H9 (cell line): ENCODE measurements around the gene ABHD8. TPM values are rescaled to one million over a fixed set of nuclear protein-coding genes. Genes with fewer than 3 reads are reported as not detected.

Source experiments
- DNase-seq: peaks from one replicate; pipeline ENCODE4 v3.0.0-alpha.2; 2017
- H2AFZ ChIP-seq: one replicate; pipeline ENCODE4 v1.6.1; 2013; ENCODE audit warnings: mild to moderate bottlenecking, low read length, control low read depth, moderate library complexity
- H2AK5ac ChIP-seq: 2 replicates; pipeline ENCODE4 v1.6.1; 2013; ENCODE audit warnings: low read length, control low read depth, mixed read lengths; ENCODE audit not compliant: insufficient read length
- H2BK120ac ChIP-seq: one replicate; pipeline ENCODE4 v1.6.1; 2013; ENCODE audit warnings: low read depth, mild to moderate bottlenecking, low read length, control low read depth, inconsistent platforms; ENCODE audit not compliant: poor library complexity, severe bottlenecking
- H2BK12ac ChIP-seq: 2 replicates; pipeline ENCODE4 v1.6.1; 2013; ENCODE audit warnings: low read length, control low read depth, mixed read lengths, low read depth; ENCODE audit not compliant: insufficient read length
- H2BK15ac ChIP-seq: 2 replicates; pipeline ENCODE4 v1.6.1; 2013; ENCODE audit warnings: low read depth, low read length, control low read depth
- H2BK20ac ChIP-seq: one replicate; pipeline ENCODE4 v1.6.1; 2013; ENCODE audit warnings: low read depth, mild to moderate bottlenecking, low read length, control low read depth, inconsistent platforms; ENCODE audit not compliant: poor library complexity, severe bottlenecking
- H2BK5ac ChIP-seq: 2 replicates; pipeline ENCODE4 v1.6.1; 2013; ENCODE audit warnings: low read length, control low read depth, mixed read lengths; ENCODE audit not compliant: insufficient read length
- H3K14ac ChIP-seq: 2 replicates; pipeline ENCODE4 v1.6.1; 2013; ENCODE audit warnings: low read length, control low read depth; ENCODE audit not compliant: insufficient read depth
- H3K18ac ChIP-seq: 2 replicates; pipeline ENCODE4 v1.6.1; 2013; ENCODE audit warnings: low read depth, mild to moderate bottlenecking, mixed read lengths, low read length, control low read depth; ENCODE audit not compliant: insufficient read length
- H3K23ac ChIP-seq: 2 replicates; pipeline ENCODE4 v1.6.1; 2013; ENCODE audit warnings: low read length, control low read depth, mixed read lengths, low read depth; ENCODE audit not compliant: insufficient read length
- H3K23me2 ChIP-seq: 2 replicates; pipeline ENCODE4 v1.6.1; 2013; ENCODE audit warnings: low read depth, mild to moderate bottlenecking, mixed read lengths, low read length, control low read depth; ENCODE audit not compliant: insufficient read length, poor library complexity, severe bottlenecking
- H3K27ac ChIP-seq: 2 replicates; pipeline ENCODE4 v1.5.1; 2013; ENCODE audit warnings: low read length, control low read depth, mixed read lengths, low read depth; ENCODE audit not compliant: insufficient read length
- H3K27me3 ChIP-seq: 2 replicates; pipeline ENCODE4 v1.6.1; 2013; ENCODE audit warnings: low read length, control low read depth, inconsistent platforms; ENCODE audit not compliant: insufficient read depth
- H3K4ac ChIP-seq: 2 replicates; pipeline ENCODE4 v1.6.1; 2013; ENCODE audit warnings: low read depth, mild to moderate bottlenecking, control low read depth, inconsistent platforms, low read length, moderate library complexity
- H3K4me1 ChIP-seq: 2 replicates; pipeline ENCODE4 v1.6.1; 2013; ENCODE audit warnings: low read length, control low read depth, inconsistent platforms; ENCODE audit not compliant: insufficient read depth
- H3K4me2 ChIP-seq: 2 replicates; pipeline ENCODE4 v1.6.1; 2013; ENCODE audit warnings: low read length, control low read depth, mixed read lengths; ENCODE audit not compliant: insufficient read length, insufficient read depth
- H3K56ac ChIP-seq: 2 replicates; pipeline ENCODE4 v1.6.1; 2013; ENCODE audit warnings: low read depth, mild to moderate bottlenecking, mixed read lengths, low read length, control low read depth; ENCODE audit not compliant: insufficient read length
- H3K79me1 ChIP-seq: 2 replicates; pipeline ENCODE4 v1.6.1; 2013; ENCODE audit warnings: low read depth, mild to moderate bottlenecking, moderate library complexity, low read length, control low read depth, inconsistent platforms; ENCODE audit not compliant: insufficient read depth, poor library complexity, severe bottlenecking
- H3K79me2 ChIP-seq: 2 replicates; pipeline ENCODE4 v1.6.1; 2013; ENCODE audit warnings: low read length, control low read depth, inconsistent platforms; ENCODE audit not compliant: insufficient read depth
- H3K9ac ChIP-seq: 2 replicates; pipeline ENCODE4 v1.6.1; 2013; ENCODE audit warnings: low read length, control low read depth, mixed read lengths; ENCODE audit not compliant: insufficient read length; ENCODE audit errors: extremely low read depth
- H3K9me3 ChIP-seq: one replicate; pipeline ENCODE4 v1.6.1; 2013; ENCODE audit warnings: low read depth, low read length, inconsistent platforms; ENCODE audit not compliant: control insufficient read depth
- H3T11ph ChIP-seq: one replicate; pipeline ENCODE4 v1.6.1; 2013; ENCODE audit warnings: mild to moderate bottlenecking, low read length, control low read depth, inconsistent platforms
- H4K20me1 ChIP-seq: one replicate; pipeline ENCODE4 v1.6.1; 2013; ENCODE audit not compliant: control insufficient read depth, insufficient read length, insufficient read depth
- H4K5ac ChIP-seq: 2 replicates; pipeline ENCODE4 v1.6.1; 2013; ENCODE audit warnings: low read depth, mild to moderate bottlenecking, mixed read lengths, low read length, control low read depth; ENCODE audit not compliant: insufficient read length
- H4K8ac ChIP-seq: replicated peaks from 2 replicates; pipeline ENCODE4 v1.6.1; 2013; ENCODE audit warnings: low read length, control low read depth, mixed read lengths, low read depth; ENCODE audit not compliant: insufficient read length
- H4K91ac ChIP-seq: 2 replicates; pipeline ENCODE4 v1.6.1; 2013; ENCODE audit warnings: low read depth, mild to moderate bottlenecking, moderate library complexity, mixed read lengths, low read length, control low read depth; ENCODE audit not compliant: insufficient read length
- H3K27ac Mint-ChIP-seq, 3 experiments: 2 replicates in 2 of 3; 3 replicates in 1 of 3; pipeline ENCODE4 v1.8.0; 2020 to 2021; ENCODE audit warnings: mixed read lengths in 3 of 3, mild to moderate bottlenecking in 1 of 3, moderate library complexity in 1 of 3
- H3K27me3 Mint-ChIP-seq: 2 replicates; pipeline ENCODE4 v1.8.0; 2021; ENCODE audit warnings: low read depth, mild to moderate bottlenecking, moderate library complexity, mixed read lengths
- H3K36me3 Mint-ChIP-seq, 3 experiments: 2 replicates in 2 of 3; 3 replicates in 1 of 3; pipeline ENCODE4 v1.8.0; 2020 to 2021; ENCODE audit warnings: low read depth in 3 of 3, mixed read lengths in 3 of 3; ENCODE audit not compliant: insufficient read depth in 1 of 3
- H3K4me1 Mint-ChIP-seq, 2 experiments: 2 replicates each; pipeline ENCODE4 v1.8.0; 2020; ENCODE audit warnings: mixed read lengths in 2 of 2
- H3K4me3 Mint-ChIP-seq, 2 experiments: 2 replicates in 1 of 2; 3 replicates in 1 of 2; pipeline ENCODE4 v1.8.0; 2020 to 2021; ENCODE audit warnings: mild to moderate bottlenecking in 2 of 2, mixed read lengths in 2 of 2, moderate library complexity in 1 of 2
- H3K9me3 Mint-ChIP-seq, 2 experiments: 2 replicates in 1 of 2; 3 replicates in 1 of 2; pipeline ENCODE4 v1.8.0; 2020; ENCODE audit warnings: mild to moderate bottlenecking in 2 of 2, mixed read lengths in 2 of 2, moderate library complexity in 1 of 2
- WGBS: extraction: QIAGEN DNeasy Blood & Tissue Kit; methylation state at CpG from one replicate; pipeline ENCODE4 v1.1.7; 2013; ENCODE audit warnings: missing lambda C conversion rate, low lambda C conversion rate, mixed read lengths; ENCODE audit not compliant: insufficient read length; ENCODE audit errors: extremely low coverage; 5-methylcytosine and 5-hydroxymethylcytosine counted together
- total RNA-seq: library from RNA; stranded (reverse); gene quantifications from 2 replicates; pipeline ENCODE4 v1.2.1, GENCODE V29; 2021
- TF ChIP-seq, protein P1 (sequence below): fragments of 200-600 bp; sonication (generic); conservative IDR thresholded peaks from 3 replicates; pipeline ENCODE4 v1.8.0; 2021; ENCODE audit warnings: antibody characterized with exemption, mild to moderate bottlenecking

Gene ABHD8
- total RNA-seq, 1 experiment from 2014 or later = 11.7 TPM

DNA sequence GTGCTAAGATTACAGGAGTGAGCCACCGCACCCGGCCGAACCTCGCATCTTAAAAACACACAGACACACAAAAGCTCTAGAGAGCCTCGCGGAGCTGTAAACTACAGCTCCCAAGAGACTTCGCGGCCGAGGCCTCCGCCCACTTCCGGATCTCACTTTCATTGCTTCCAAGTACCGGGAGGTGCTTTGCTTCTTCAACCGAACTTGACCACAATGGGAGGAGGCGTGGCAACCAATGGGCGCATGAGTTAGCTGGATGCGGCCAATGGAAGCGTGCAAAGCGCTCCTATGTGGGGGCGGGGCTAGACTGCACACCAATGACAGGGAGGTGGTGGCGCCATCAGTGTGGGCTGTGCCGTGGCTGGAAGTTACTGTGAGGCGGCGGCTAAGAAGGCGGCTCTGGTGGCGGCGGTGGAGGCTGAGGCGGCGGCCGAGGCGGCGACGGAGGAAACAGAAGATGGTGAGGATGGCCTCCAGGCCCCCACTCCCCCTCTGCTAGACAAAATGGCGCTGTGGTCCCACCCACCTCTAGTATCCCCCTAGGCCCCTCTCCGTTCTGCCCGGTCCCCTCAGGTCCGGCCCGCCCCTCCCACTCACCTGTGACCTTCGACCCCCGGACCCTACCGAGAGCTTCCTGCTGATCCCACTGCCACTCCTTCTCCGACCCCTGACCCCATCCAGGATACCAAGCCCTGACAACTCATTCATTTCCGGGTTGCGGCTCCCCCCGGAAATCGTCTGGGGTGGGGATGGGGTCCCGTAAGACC is 6.2 kb upstream of the ABHD8 start, which contains the start of gene DDA1:
DDA1 (plus strand) TSS at position 366 of the 767 bp plus-strand sequence; CDS start at position 458, 92 bp downstream.
- Mint-ChIP-seq H3K4me3 (peak within 1 kb of the TSS; percentile 94 to 95), H3K9me3 (no peaks in the 10 kb centered on the region), H3K27ac (peak within 1 kb of the TSS; percentile 88 to 98 (median 95); a peak in 6 of 7 replicates), H3K36me3 (peaks cover 9 to 18% (median 17%) of the 10 kb centered on the region in 3 experiments; a peak in 6 of 7 replicates), H3K4me1 (peaks cover 22 to 31% of the 10 kb centered on the region in 2 experiments), H3K27me3 (no peaks in the 10 kb centered on the region; the same call in 1 of the 2 replicates)
- Histone ChIP-seq H2AFZ (no peak within 1 kb of the TSS), H2BK120ac (no peak within 1 kb of the TSS), H3K4me1 (no peaks in the 10 kb centered on the region; the same call in 1 of the 2 replicates), H2BK15ac (no peak within 1 kb of the TSS), H3K18ac (no peak within 1 kb of the TSS), H2BK20ac (no peak within 1 kb of the TSS), H3K9ac (peak within 1 kb of the TSS; percentile 32), H3K4ac (no peak within 1 kb of the TSS), H3K23ac (no peak within 1 kb of the TSS), H2BK12ac (no peak within 1 kb of the TSS), H4K5ac (no peak within 1 kb of the TSS), H3K4me2 (peak within 1 kb of the TSS; percentile 73), H3K14ac (no peak within 1 kb of the TSS), H4K8ac (no peak within 1 kb of the TSS), H3K79me1 (peaks cover 6% of the 10 kb centered on the region), H3K27me3 (no peaks in the 10 kb centered on the region), H3T11ph (no peak within 1 kb of the TSS), H4K20me1 (no peaks in the 10 kb centered on the region), H3K79me2 (peaks cover 7% of the 10 kb centered on the region; the same call in 1 of the 2 replicates), H4K91ac (no peak within 1 kb of the TSS), H3K23me2 (peaks cover 11% of the 10 kb centered on the region), H2AK5ac (no peak within 1 kb of the TSS), H3K27ac (no peak within 1 kb of the TSS), H3K56ac (no peak within 1 kb of the TSS), H3K9me3 (no peaks in the 10 kb centered on the region), H2BK5ac (no peak within 1 kb of the TSS)
- no CpG with 5 or more reads among the region's 46 CpGs for WGBS
- TF ChIP-seq, protein P1, sequence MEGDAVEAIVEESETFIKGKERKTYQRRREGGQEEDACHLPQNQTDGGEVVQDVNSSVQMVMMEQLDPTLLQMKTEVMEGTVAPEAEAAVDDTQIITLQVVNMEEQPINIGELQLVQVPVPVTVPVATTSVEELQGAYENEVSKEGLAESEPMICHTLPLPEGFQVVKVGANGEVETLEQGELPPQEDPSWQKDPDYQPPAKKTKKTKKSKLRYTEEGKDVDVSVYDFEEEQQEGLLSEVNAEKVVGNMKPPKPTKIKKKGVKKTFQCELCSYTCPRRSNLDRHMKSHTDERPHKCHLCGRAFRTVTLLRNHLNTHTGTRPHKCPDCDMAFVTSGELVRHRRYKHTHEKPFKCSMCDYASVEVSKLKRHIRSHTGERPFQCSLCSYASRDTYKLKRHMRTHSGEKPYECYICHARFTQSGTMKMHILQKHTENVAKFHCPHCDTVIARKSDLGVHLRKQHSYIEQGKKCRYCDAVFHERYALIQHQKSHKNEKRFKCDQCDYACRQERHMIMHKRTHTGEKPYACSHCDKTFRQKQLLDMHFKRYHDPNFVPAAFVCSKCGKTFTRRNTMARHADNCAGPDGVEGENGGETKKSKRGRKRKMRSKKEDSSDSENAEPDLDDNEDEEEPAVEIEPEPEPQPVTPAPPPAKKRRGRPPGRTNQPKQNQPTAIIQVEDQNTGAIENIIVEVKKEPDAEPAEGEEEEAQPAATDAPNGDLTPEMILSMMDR = no peak
- peak; percentile 100 for DNase-seq
